ENCODE measurements around the gene SLC22A1.

SLC22A1 gene

DNA sequence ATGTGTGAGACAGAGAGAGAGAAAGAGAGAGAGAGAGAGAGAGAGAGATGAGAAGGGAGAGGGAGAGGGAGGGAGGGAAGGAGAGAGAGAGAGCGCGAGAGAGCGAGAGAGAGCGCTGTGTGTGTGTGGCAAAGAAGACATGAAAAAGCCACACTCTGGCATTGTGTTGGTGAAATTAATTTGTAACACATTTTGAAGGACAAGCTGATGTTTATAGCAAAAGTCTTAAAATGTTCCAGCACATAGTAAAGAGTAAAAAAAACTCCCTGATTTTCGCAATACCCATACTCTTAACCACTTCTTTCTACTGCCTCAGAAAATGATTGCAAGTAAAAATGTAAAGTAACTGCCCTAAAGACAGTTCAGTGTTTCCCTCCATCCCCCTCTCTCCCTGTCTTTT is 56.7 kb downstream of the SLC22A1 start:
- H3K4me3 ChIP-seq (ENCODE audit: low read depth, low read length) = no peak overlapping the region
- TF ChIP-seq, protein P1, sequence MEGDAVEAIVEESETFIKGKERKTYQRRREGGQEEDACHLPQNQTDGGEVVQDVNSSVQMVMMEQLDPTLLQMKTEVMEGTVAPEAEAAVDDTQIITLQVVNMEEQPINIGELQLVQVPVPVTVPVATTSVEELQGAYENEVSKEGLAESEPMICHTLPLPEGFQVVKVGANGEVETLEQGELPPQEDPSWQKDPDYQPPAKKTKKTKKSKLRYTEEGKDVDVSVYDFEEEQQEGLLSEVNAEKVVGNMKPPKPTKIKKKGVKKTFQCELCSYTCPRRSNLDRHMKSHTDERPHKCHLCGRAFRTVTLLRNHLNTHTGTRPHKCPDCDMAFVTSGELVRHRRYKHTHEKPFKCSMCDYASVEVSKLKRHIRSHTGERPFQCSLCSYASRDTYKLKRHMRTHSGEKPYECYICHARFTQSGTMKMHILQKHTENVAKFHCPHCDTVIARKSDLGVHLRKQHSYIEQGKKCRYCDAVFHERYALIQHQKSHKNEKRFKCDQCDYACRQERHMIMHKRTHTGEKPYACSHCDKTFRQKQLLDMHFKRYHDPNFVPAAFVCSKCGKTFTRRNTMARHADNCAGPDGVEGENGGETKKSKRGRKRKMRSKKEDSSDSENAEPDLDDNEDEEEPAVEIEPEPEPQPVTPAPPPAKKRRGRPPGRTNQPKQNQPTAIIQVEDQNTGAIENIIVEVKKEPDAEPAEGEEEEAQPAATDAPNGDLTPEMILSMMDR (IDR thresholded peaks at IDR 0.05; ENCODE audit: borderline replicate concordance, insufficient read depth, low read depth, low read length) = no peak

DNA sequence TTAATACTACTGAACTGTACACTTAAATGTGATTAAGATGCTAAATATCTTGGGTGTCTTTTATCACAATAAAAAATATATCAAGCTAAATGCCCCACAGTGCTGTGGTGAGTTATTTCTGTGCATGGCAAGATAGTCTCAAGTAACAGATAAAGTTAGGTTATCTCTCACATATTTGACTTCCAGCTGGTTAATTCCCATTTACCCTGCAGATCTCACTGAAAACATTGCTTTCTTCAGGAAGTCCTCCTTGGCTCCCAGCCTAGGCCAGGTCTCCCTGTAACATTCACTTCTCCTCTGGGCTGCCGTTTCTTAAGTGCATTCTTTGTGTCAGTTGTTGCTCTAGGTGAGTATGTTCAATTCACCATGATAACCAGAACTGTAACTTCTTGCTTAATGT is 59.1 kb downstream of the SLC22A1 start:
- H3K4me3 ChIP-seq (ENCODE audit: low read depth, low read length) = no peak overlapping the region

DNA sequence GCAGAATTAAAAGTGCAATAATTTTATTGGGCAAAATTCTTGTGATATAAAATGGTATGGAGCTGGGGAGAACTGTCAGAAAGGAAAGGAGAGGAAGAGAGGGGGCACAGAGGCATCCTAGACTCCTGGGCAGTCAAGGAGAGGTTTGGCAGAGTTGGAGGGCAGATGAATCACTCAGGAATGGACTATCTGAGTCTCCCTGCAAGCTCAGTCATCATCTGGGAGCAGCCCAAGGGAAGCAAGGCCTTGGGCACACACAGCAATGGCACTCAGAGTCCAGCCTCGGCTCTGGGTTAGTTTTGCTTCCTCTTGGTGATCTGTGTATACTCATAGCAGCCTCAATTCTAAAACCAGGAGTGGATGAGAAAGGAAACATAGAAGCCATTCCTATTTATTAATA is 67.2 kb downstream of the SLC22A1 start:
- TF ChIP-seq, protein P1 (IDR thresholded peaks at IDR 0.05; ENCODE audit: borderline replicate concordance, insufficient read depth, low read depth, low read length) = no peak
- no peak overlapping the region for H3K4me3 ChIP-seq (ENCODE audit: low read depth, low read length)

More for the DNA sequence above, 59.1 kb downstream of the SLC22A1 start:
- TF ChIP-seq, protein P1 (IDR thresholded peaks at IDR 0.05; ENCODE audit: borderline replicate concordance, insufficient read depth, low read depth, low read length) = no peak

DNA sequence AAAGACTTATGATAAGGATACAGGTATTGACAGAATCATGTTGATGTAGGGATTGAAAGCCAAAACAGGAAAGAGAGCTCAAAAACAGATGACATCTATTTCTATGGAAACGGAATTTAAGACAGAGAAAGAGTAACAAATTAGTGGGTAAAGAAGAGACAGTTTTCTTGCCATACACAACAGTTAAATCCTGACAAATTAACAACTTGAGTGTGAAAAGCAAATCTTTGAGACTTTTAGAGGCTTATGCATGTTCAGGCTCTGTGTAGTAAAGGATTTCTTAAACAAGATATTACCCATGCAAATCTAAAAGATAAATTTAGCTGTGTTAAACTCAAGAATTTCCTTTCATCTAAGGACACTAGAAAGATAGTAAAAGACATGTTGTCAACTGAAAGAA is 68.5 kb downstream of the SLC22A1 start:
- H3K4me3 ChIP-seq (ENCODE audit: low read depth, low read length) = no peak overlapping the region
- TF ChIP-seq, protein P1 (IDR thresholded peaks at IDR 0.05; ENCODE audit: borderline replicate concordance, insufficient read depth, low read depth, low read length) = no peak

DNA sequence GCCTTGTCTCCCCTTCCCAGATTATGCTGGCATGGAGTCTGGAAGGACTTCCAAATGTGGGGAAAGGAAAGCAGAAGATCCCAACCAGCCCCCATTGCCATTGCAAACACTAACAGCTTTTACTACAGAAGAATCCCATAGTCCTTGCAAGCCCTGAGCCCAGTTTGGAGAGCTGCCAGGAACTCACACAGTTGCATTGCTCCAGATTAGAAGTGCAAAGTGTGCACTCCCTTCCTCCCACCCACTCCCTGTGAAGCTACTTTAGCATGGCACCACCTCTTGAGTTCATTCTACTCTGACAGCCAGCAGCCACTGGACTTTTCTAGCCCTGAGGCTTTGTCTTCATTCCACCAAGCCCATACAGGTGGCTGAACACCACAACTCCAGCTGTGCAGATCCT is 69.4 kb downstream of the SLC22A1 start:
- H3K4me3 ChIP-seq (ENCODE audit: low read depth, low read length) = no peak overlapping the region
- TF ChIP-seq, protein P1 (IDR thresholded peaks at IDR 0.05; ENCODE audit: borderline replicate concordance, insufficient read depth, low read depth, low read length) = no peak

DNA sequence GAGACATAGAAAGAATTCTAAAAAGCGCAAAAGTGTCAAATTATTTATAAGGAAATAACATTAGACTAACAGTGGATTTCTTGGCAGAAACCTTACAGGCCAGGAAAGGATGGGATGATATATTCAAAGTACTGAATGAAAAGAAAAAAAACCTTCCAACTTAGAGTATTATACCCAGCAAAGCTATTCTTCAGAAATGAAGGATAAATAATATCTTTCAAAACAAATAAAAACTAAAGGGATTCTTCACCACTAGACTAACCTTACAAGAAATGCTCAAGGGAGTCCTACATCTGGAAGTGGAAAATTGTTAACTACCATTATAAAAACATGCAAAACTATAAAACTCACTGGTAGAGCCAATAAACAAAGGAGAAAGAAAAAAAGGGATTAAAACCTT is 71.2 kb downstream of the SLC22A1 start:
- no peak overlapping the region for H3K4me3 ChIP-seq (ENCODE audit: low read depth, low read length)
- TF ChIP-seq, protein P1 (IDR thresholded peaks at IDR 0.05; ENCODE audit: borderline replicate concordance, insufficient read depth, low read depth, low read length) = no peak

DNA sequence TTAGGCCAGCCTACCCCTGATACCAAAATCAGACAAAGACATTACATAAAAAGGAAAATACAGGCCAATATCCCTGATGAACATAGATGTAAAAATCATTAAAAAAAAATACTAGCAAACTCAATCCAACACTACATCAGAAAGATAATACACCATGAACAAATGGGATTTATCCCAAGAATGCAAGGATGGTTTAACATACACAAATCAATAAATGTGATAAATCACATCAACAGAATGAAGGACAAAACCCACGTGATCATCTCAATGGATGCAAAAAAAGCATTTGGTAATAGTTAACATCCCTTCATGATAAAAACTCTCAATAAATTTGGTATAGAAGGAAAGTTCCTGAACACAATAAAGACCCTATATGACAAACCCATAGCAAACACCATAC is 73.2 kb downstream of the SLC22A1 start:
- H3K4me3 ChIP-seq (ENCODE audit: low read depth, low read length) = no peak overlapping the region
- TF ChIP-seq, protein P1 (IDR thresholded peaks at IDR 0.05; ENCODE audit: borderline replicate concordance, insufficient read depth, low read depth, low read length) = no peak

All from GM12875 (cell line).